Mucosa of rectum (tissue), 2 donors: ENCODE results near the gene ELP4.

Experiments
- H3K27ac ChIP-seq, 2 donors: one replicate each; pipeline ENCODE4 v1.7.0; 2013; ENCODE audit warnings: inconsistent platforms in 2 of 2, low read depth in 2 of 2, low read length in 2 of 2
- H3K27me3 ChIP-seq, 2 donors: one replicate each; pipeline ENCODE4 v1.7.0; 2013; ENCODE audit warnings: low read length in 2 of 2; ENCODE audit not compliant: control insufficient read depth in 2 of 2, insufficient read depth in 2 of 2
- H3K36me3 ChIP-seq, 2 donors: one replicate each; pipeline ENCODE4 v1.7.0; 2013; ENCODE audit warnings: low read length in 2 of 2; ENCODE audit not compliant: control insufficient read depth in 2 of 2, insufficient read depth in 2 of 2
- H3K4me1 ChIP-seq, 2 donors: one replicate each; pipeline ENCODE4 v1.7.0; 2013; ENCODE audit warnings: low read length in 2 of 2, mild to moderate bottlenecking in 1 of 2; ENCODE audit not compliant: control insufficient read depth in 2 of 2, insufficient read depth in 2 of 2
- H3K4me3 ChIP-seq, 2 donors: one replicate each; pipeline ENCODE4 v1.7.0; 2013; ENCODE audit warnings: low read length in 2 of 2
- H3K9ac ChIP-seq, 2 donors: one replicate each; pipeline ENCODE4 v1.7.0; 2013; ENCODE audit warnings: low read length in 2 of 2, low read depth in 1 of 2, mild to moderate bottlenecking in 1 of 2
- H3K9me3 ChIP-seq, 2 donors: one replicate each; pipeline ENCODE4 v1.7.0; 2013; ENCODE audit warnings: low read length in 2 of 2; ENCODE audit not compliant: control insufficient read depth in 2 of 2
- donor health status: healthy.
- donor health status: Normal muscosa, but diverticular disease.

ELP4 gene

GRCh38 chr11:31819621-31820437, 310.3 kb downstream of the ELP4 start:
- Histone ChIP-seq H3K9me3 (no peaks in the 10 kb centered on the region), H3K36me3 (no peaks in the 10 kb centered on the region), H3K27ac (no peak overlapping the region), H3K27me3 (peaks cover 83 to 92% of the 10 kb centered on the region in 2 donors), H3K9ac (no peak overlapping the region), H3K4me1 (peaks cover 10 to 21% of the 10 kb centered on the region in 2 donors), H3K4me3 (no peak overlapping the region)

GRCh38 chr11:31820438-31820818, 310.9 kb downstream of the ELP4 start:
- Histone ChIP-seq H3K9me3 (no peaks in the 10 kb centered on the region), H3K27me3 (peaks cover 83 to 92% of the 10 kb centered on the region in 2 donors), H3K36me3 (no peaks in the 10 kb centered on the region), H3K27ac (no peak overlapping the region), H3K9ac (no peak overlapping the region), H3K4me3 (no peak overlapping the region), H3K4me1 (peaks cover 10 to 21% of the 10 kb centered on the region in 2 donors)

GRCh38 chr11:31821235-31821764, 311.7 kb downstream of the ELP4 start:
- no peaks in the 10 kb centered on the region for H3K9me3 ChIP-seq
- H3K9ac ChIP-seq, result no peak overlapping the region
- H3K27ac ChIP-seq, result no peak overlapping the region
- H3K36me3 ChIP-seq, result no peaks in the 10 kb centered on the region
- H3K27me3 ChIP-seq, result peaks cover 83 to 92% of the 10 kb centered on the region in 2 donors
- H3K4me3 ChIP-seq, result no peak overlapping the region
- H3K4me1 ChIP-seq, result peaks cover 9 to 16% of the 10 kb centered on the region in 2 donors

GRCh38 chr11:31821766-31822165, 312.2 kb downstream of the ELP4 start:
- Histone ChIP-seq H3K4me3 (no peak overlapping the region), H3K27ac (no peak overlapping the region), H3K36me3 (no peaks in the 10 kb centered on the region), H3K9me3 (no peaks in the 10 kb centered on the region), H3K9ac (no peak overlapping the region), H3K27me3 (peaks cover 84 to 93% of the 10 kb centered on the region in 2 donors), H3K4me1 (peaks cover 7 to 12% of the 10 kb centered on the region in 2 donors)

GRCh38 chr11:31822175-31822926, 312.8 kb downstream of the ELP4 start:
- Histone ChIP-seq H3K36me3 (no peaks in the 10 kb centered on the region), H3K9ac (no peak overlapping the region), H3K9me3 (no peaks in the 10 kb centered on the region), H3K4me3 (no peak overlapping the region), H3K27ac (no peak overlapping the region), H3K4me1 (peaks cover 3 to 6% of the 10 kb centered on the region in 2 donors), H3K27me3 (peaks cover 85 to 95% of the 10 kb centered on the region in 2 donors)

GRCh38 chr11:31822927-31823643, 313.5 kb downstream of the ELP4 start:
- H3K36me3 ChIP-seq, result no peaks in the 10 kb centered on the region
- H3K4me3 ChIP-seq, result no peak overlapping the region
- peaks cover under 1% of the 10 kb centered on the region in 2 donors for H3K4me1 ChIP-seq
- H3K9me3 ChIP-seq, result no peaks in the 10 kb centered on the region
- H3K27ac ChIP-seq, result no peak overlapping the region
- H3K9ac ChIP-seq, result no peak overlapping the region
- H3K27me3 ChIP-seq, result peaks cover 88 to 96% of the 10 kb centered on the region in 2 donors

- Histone ChIP-seq H3K36me3 (no peaks in the 10 kb centered on the region), H3K9me3 (no peaks in the 10 kb centered on the region), H3K4me1 (no peaks in the 10 kb centered on the region), H3K4me3 (no peak overlapping the region), H3K9ac (no peak overlapping the region), H3K27ac (no peak overlapping the region), H3K27me3 (peaks cover 82 to 95% of the 10 kb centered on the region in 2 donors)
Observed at GRCh38 chr11:31823644-31824331, 314.2 kb downstream of the ELP4 start.

GRCh38 chr11:31824332-31824878, 314.8 kb downstream of the ELP4 start:
- Histone ChIP-seq H3K9ac (no peak overlapping the region), H3K4me3 (no peak overlapping the region), H3K27ac (no peak overlapping the region)

More at GRCh38 chr11:31824332-31824878, 314.8 kb downstream of the ELP4 start:
- Histone ChIP-seq H3K36me3 (no peaks in the 10 kb centered on the region), H3K27me3 (peaks cover 83 to 96% of the 10 kb centered on the region in 2 donors), H3K4me1 (no peaks in the 10 kb centered on the region), H3K9me3 (no peaks in the 10 kb centered on the region)
